ENCODE data around the gene TTLL4.

- TF ChIP-seq CTCF (IDR thresholded peaks at IDR 0.05; ENCODE audit: insufficient read depth, low read length, poor library complexity, severe bottlenecking), result no peak
- no peak for TF ChIP-seq EZH2phosphoT487 (conservative IDR thresholded peaks at IDR 0.05; ENCODE audit: low read length)
Measured at GRCh38 chr2:218713922-218714321, 3.3 kb downstream of the TTLL4 start.

All from SU-DHL-6 (cell line).